SJSA1 (cell line): Measurements from ENCODE around the gene LCP2. TPM values are rescaled to one million over a fixed set of nuclear protein-coding genes. Genes with fewer than 3 reads are reported as not detected.

Source experiments
- DNase-seq, 2 experiments: peaks; one replicate each; pipeline ENCODE4 v3.0.0-alpha.2; 2015 to 2020; ENCODE audit warnings: low spot score in 2 of 2, low read depth in 1 of 2
- H3K27ac ChIP-seq: fragments of 250-450 bp; sonication (Bioruptor Pico); 2 replicates; pipeline ENCODE4 v1.5.1; 2020; ENCODE audit warnings: mild to moderate bottlenecking, moderate library complexity
- H3K27me3 ChIP-seq: fragments of 250-450 bp; sonication (Bioruptor Pico); replicated peaks from 2 replicates; pipeline ENCODE4 v1.5.1; 2020; ENCODE audit warnings: mild to moderate bottlenecking, moderate library complexity
- H3K36me3 ChIP-seq: fragments of 250-450 bp; sonication (Bioruptor Pico); 2 replicates; pipeline ENCODE4 v1.5.1; 2020; ENCODE audit warnings: mild to moderate bottlenecking
- H3K4me1 ChIP-seq: fragments of 250-450 bp; sonication (Bioruptor Pico); replicated peaks from 2 replicates; pipeline ENCODE4 v1.6.1; 2021; ENCODE audit warnings: mild to moderate bottlenecking
- H3K4me3 ChIP-seq: fragments of 250-450 bp; sonication (Bioruptor Pico); 2 replicates; pipeline ENCODE4 v1.5.1; 2020; ENCODE audit warnings: mild to moderate bottlenecking
- H3K9me3 ChIP-seq: fragments of 250-450 bp; sonication (Bioruptor Pico); replicated peaks from 2 replicates; pipeline ENCODE4 v1.5.1; 2020; ENCODE audit warnings: mild to moderate bottlenecking
- total RNA-seq: library from RNA; depleted of rRNA; stranded (reverse); fragments of >200 nt; shearing (Covaris generic); gene quantifications from 2 replicates; pipeline ENCODE4 v1.2.3, GENCODE V29; 2014

The LCP2 gene
- total RNA-seq, 1 experiment from 2014 or later: 0.03 TPM

GRCh38 chr5:170287532-170287931, 10.0 kb downstream of the LCP2 start:
- H3K4me1 ChIP-seq: no peaks in the 10 kb centered on the region
- H3K36me3 ChIP-seq: no peaks in the 10 kb centered on the region
- no peak overlapping the region for H3K27ac ChIP-seq
- no peak overlapping the region for H3K4me3 ChIP-seq
- H3K27me3 ChIP-seq: peaks cover 9% of the 10 kb centered on the region; the same call in 1 of the 2 replicates
- no peaks in the 10 kb centered on the region; the same call in 1 of the 2 replicates for H3K9me3 ChIP-seq
- no peak for DNase-seq

- Histone ChIP-seq H3K27me3 (peaks cover 9% of the 10 kb centered on the region; the same call in 1 of the 2 replicates), H3K9me3 (no peaks in the 10 kb centered on the region; the same call in 1 of the 2 replicates), H3K36me3 (no peaks in the 10 kb centered on the region), H3K4me1 (no peaks in the 10 kb centered on the region; the same call in 1 of the 2 replicates), H3K4me3 (no peak overlapping the region), H3K27ac (no peak overlapping the region)
- no peak for DNase-seq
Measured at GRCh38 chr5:170286386-170286925, 11.1 kb downstream of the LCP2 start.

- no peak for DNase-seq
- no peak overlapping the region for H3K27ac ChIP-seq
- no peaks in the 10 kb centered on the region for H3K36me3 ChIP-seq
- no peaks in the 10 kb centered on the region; the same call in 1 of the 2 replicates for H3K9me3 ChIP-seq
- peaks cover 8% of the 10 kb centered on the region; the same call in 1 of the 2 replicates for H3K27me3 ChIP-seq
- no peaks in the 10 kb centered on the region; the same call in 1 of the 2 replicates for H3K4me1 ChIP-seq
- no peak overlapping the region for H3K4me3 ChIP-seq
Measured at GRCh38 chr5:170285181-170285580, 12.4 kb downstream of the LCP2 start.

GRCh38 chr5:170284231-170284630, 13.3 kb downstream of the LCP2 start:
- no peak for DNase-seq
- H3K27ac ChIP-seq: no peak overlapping the region
- no peaks in the 10 kb centered on the region for H3K36me3 ChIP-seq
- no peaks in the 10 kb centered on the region; the same call in 1 of the 2 replicates for H3K4me1 ChIP-seq
- H3K4me3 ChIP-seq: no peak overlapping the region
- H3K27me3 ChIP-seq: peaks cover 5% of the 10 kb centered on the region; the same call in 1 of the 2 replicates
- no peaks in the 10 kb centered on the region for H3K9me3 ChIP-seq

GRCh38 chr5:170283296-170283695, 14.3 kb downstream of the LCP2 start:
- H3K27ac ChIP-seq: no peak overlapping the region
- H3K36me3 ChIP-seq: no peaks in the 10 kb centered on the region
- DNase-seq: no peak
- no peaks in the 10 kb centered on the region; the same call in 1 of the 2 replicates for H3K4me1 ChIP-seq
- H3K4me3 ChIP-seq: no peak overlapping the region
- H3K27me3 ChIP-seq: peaks cover 2% of the 10 kb centered on the region; the same call in 1 of the 2 replicates
- no peaks in the 10 kb centered on the region for H3K9me3 ChIP-seq

GRCh38 chr5:170280011-170280493, 17.5 kb downstream of the LCP2 start:
- H3K27ac ChIP-seq: no peak overlapping the region
- no peaks in the 10 kb centered on the region; the same call in 1 of the 2 replicates for H3K4me1 ChIP-seq
- no peak for DNase-seq
- no peaks in the 10 kb centered on the region for H3K9me3 ChIP-seq
- no peak overlapping the region for H3K4me3 ChIP-seq
- no peaks in the 10 kb centered on the region for H3K27me3 ChIP-seq
- H3K36me3 ChIP-seq: no peaks in the 10 kb centered on the region

- H3K27me3 ChIP-seq: no peaks in the 10 kb centered on the region
- H3K9me3 ChIP-seq: no peaks in the 10 kb centered on the region
- H3K36me3 ChIP-seq: no peaks in the 10 kb centered on the region
- DNase-seq: no peak
- no peaks in the 10 kb centered on the region; the same call in 1 of the 2 replicates for H3K4me1 ChIP-seq
- no peak overlapping the region for H3K4me3 ChIP-seq
- H3K27ac ChIP-seq: no peak overlapping the region
Measured at GRCh38 chr5:170279459-170279817, 18.1 kb downstream of the LCP2 start.

- no peaks in the 10 kb centered on the region for H3K36me3 ChIP-seq
- H3K27ac ChIP-seq: no peak overlapping the region
- no peaks in the 10 kb centered on the region; the same call in 1 of the 2 replicates for H3K4me1 ChIP-seq
- H3K9me3 ChIP-seq: no peaks in the 10 kb centered on the region
- H3K4me3 ChIP-seq: no peak overlapping the region
- DNase-seq: no peak
- H3K27me3 ChIP-seq: no peaks in the 10 kb centered on the region
Measured at GRCh38 chr5:170278611-170279458, 18.7 kb downstream of the LCP2 start.

GRCh38 chr5:170277867-170278281, 19.7 kb downstream of the LCP2 start:
- DNase-seq: no peak
- Histone ChIP-seq H3K4me3 (no peak overlapping the region), H3K27ac (no peak overlapping the region), H3K9me3 (no peaks in the 10 kb centered on the region), H3K27me3 (no peaks in the 10 kb centered on the region), H3K36me3 (no peaks in the 10 kb centered on the region), H3K4me1 (no peaks in the 10 kb centered on the region; the same call in 1 of the 2 replicates)

GRCh38 chr5:170276140-170276539, 21.4 kb downstream of the LCP2 start:
- H3K4me1 ChIP-seq: no peaks in the 10 kb centered on the region
- no peak for DNase-seq
- H3K36me3 ChIP-seq: no peaks in the 10 kb centered on the region
- H3K4me3 ChIP-seq: no peak overlapping the region
- H3K27me3 ChIP-seq: no peaks in the 10 kb centered on the region
- H3K9me3 ChIP-seq: no peaks in the 10 kb centered on the region
- no peak overlapping the region for H3K27ac ChIP-seq

GRCh38 chr5:170275376-170275994, 22.1 kb downstream of the LCP2 start:
- Histone ChIP-seq H3K36me3 (no peaks in the 10 kb centered on the region), H3K4me3 (no peak overlapping the region), H3K27ac (no peak overlapping the region), H3K27me3 (no peaks in the 10 kb centered on the region), H3K9me3 (no peaks in the 10 kb centered on the region), H3K4me1 (no peaks in the 10 kb centered on the region)
- no peak for DNase-seq

- Histone ChIP-seq H3K36me3 (no peaks in the 10 kb centered on the region), H3K27me3 (no peaks in the 10 kb centered on the region), H3K4me3 (no peak overlapping the region), H3K4me1 (no peaks in the 10 kb centered on the region), H3K9me3 (no peaks in the 10 kb centered on the region), H3K27ac (no peak overlapping the region)
- DNase-seq: no peak
Measured at GRCh38 chr5:170273968-170274710, 23.4 kb downstream of the LCP2 start.

GRCh38 chr5:170270293-170271069, 27.1 kb downstream of the LCP2 start:
- H3K27me3 ChIP-seq: peaks cover 23% of the 10 kb centered on the region
- no peaks in the 10 kb centered on the region for H3K9me3 ChIP-seq
- no peak overlapping the region for H3K27ac ChIP-seq
- no peaks in the 10 kb centered on the region for H3K4me1 ChIP-seq
- no peak for DNase-seq
- H3K4me3 ChIP-seq: no peak overlapping the region
- no peaks in the 10 kb centered on the region for H3K36me3 ChIP-seq
